Measurements from ENCODE around the gene HHIP.

GRCh38 chr4:144705601-144706590 is 59.9 kb downstream of the HHIP start:
- TF ChIP-seq, protein P1, sequence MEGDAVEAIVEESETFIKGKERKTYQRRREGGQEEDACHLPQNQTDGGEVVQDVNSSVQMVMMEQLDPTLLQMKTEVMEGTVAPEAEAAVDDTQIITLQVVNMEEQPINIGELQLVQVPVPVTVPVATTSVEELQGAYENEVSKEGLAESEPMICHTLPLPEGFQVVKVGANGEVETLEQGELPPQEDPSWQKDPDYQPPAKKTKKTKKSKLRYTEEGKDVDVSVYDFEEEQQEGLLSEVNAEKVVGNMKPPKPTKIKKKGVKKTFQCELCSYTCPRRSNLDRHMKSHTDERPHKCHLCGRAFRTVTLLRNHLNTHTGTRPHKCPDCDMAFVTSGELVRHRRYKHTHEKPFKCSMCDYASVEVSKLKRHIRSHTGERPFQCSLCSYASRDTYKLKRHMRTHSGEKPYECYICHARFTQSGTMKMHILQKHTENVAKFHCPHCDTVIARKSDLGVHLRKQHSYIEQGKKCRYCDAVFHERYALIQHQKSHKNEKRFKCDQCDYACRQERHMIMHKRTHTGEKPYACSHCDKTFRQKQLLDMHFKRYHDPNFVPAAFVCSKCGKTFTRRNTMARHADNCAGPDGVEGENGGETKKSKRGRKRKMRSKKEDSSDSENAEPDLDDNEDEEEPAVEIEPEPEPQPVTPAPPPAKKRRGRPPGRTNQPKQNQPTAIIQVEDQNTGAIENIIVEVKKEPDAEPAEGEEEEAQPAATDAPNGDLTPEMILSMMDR (IDR thresholded peaks at IDR 0.05), result no peak
- TF ChIP-seq POLR2A (IDR thresholded peaks at IDR 0.05) (no peak), EP300 (IDR thresholded peaks at IDR 0.05) (no peak)
